Heart left ventricle (tissue), 13 donors: ENCODE results near the gene PHF2.

ENCODE experiments used
- CTCF ChIP-seq, 12 donors: fragments of 200-600 bp; sonication (generic) in 4 of 12; IDR thresholded peaks; one replicate each; pipeline versions ENCODE4 v1.5.0 to v1.8.0; 2018 to 2022; ENCODE audit warnings: antibody characterized with exemption in 12 of 12, mild to moderate bottlenecking in 5 of 12
- POLR2A ChIP-seq, 2 donors: fragments of 450-650 bp; IDR thresholded peaks; one replicate each; pipeline ENCODE4 v1.6.1; 2017; ENCODE audit warnings: antibody characterized with exemption in 2 of 2, mild to moderate bottlenecking in 2 of 2, moderate library complexity in 2 of 2
- donor health status: ischemic (EF 13 %, LVEDD 7.1; RV severe dilation, severe dysfunction).
- donor health status: DM: no; HTN: yes; CAD: no.
- donor health status: DM: no; HTN: no; CAD: no.
- donor health status: ischemic (EF 25% LVEDD 6.9; RV normal size, moderate dysfunction).
- donor health status: ischemic (EF 25% LVEDD 5.7; RV mildly dilated, moderate dysfunction).
- donor health status: ischemic (EF 35%, LVEDD 5.7; RV mildly dilated, moderate dysfunction).
- donor health status: nonischemic (EF 11% LVEDD 7.7; RV severe dilation, severe dysfunction).
- donor health status: DM: yes; HTN: yes; CAD: no.
- donor health status: PGD.
- donor health status: ischemic (EF 29% LVEDD 5.4; RV normal size, mild dysfunction).
- donor health status: nonischemic (EF 23%, LVEDD 6.1; RV moderate dilation, normal function).

- TF ChIP-seq CTCF (IDR thresholded peaks at IDR 0.05) (no peak), POLR2A (IDR thresholded peaks at IDR 0.05) (no peak)
Measured at GRCh38 chr9:93557366-93558137, 18.8 kb upstream of the PHF2 start.
